Karpas-422 (cell line): ENCODE results near the gene MSANTD2. TPM values are rescaled to one million over a fixed set of nuclear protein-coding genes. Genes with fewer than 3 reads are reported as not detected.

Source experiments
- DNase-seq: peaks from one replicate; pipeline ENCODE4 v3.0.0-alpha.2; 2015
- H2AFZ ChIP-seq: fragments of 200-600 bp; sonication (generic); 2 replicates; pipeline ENCODE4 v1.6.1; 2014; ENCODE audit warnings: antibody characterized with exemption, low read length, mixed read lengths
- H3K27ac ChIP-seq: fragments of 200-600 bp; sonication (generic); 2 replicates; pipeline ENCODE4 v1.5.1; 2014; ENCODE audit warnings: mild to moderate bottlenecking, low read length, moderate library complexity
- H3K27me3 ChIP-seq: fragments of 200-600 bp; sonication (generic); 2 replicates; pipeline ENCODE4 v1.6.1; 2014; ENCODE audit warnings: low read length, mixed read lengths
- H3K36me3 ChIP-seq: fragments of 200-600 bp; sonication (generic); 2 replicates; pipeline ENCODE4 v1.6.1; 2014; ENCODE audit warnings: low read length, mixed read lengths; ENCODE audit not compliant: insufficient read depth
- H3K4me1 ChIP-seq: fragments of 200-600 bp; sonication (generic); 2 replicates; pipeline ENCODE4 v1.6.1; 2014; ENCODE audit warnings: mild to moderate bottlenecking, low read length, mixed read lengths
- H3K4me2 ChIP-seq: fragments of 200-600 bp; sonication (generic); 2 replicates; pipeline ENCODE4 v1.6.1; 2014; ENCODE audit warnings: low read length, low read depth, mild to moderate bottlenecking; ENCODE audit not compliant: poor library complexity, severe bottlenecking
- H3K4me3 ChIP-seq: fragments of 200-600 bp; sonication (generic); 2 replicates; pipeline ENCODE4 v1.5.1; 2014; ENCODE audit warnings: mild to moderate bottlenecking, antibody characterized with exemption, low read length, mixed read lengths
- H3K79me2 ChIP-seq: fragments of 200-600 bp; sonication (generic); 2 replicates; pipeline ENCODE4 v1.6.1; 2014; ENCODE audit warnings: mild to moderate bottlenecking, low read length, mixed read lengths
- H3K9ac ChIP-seq: fragments of 200-600 bp; sonication (generic); 2 replicates; pipeline ENCODE4 v1.6.0; 2014; ENCODE audit warnings: low read length
- H3K9me2 ChIP-seq: fragments of 200-600 bp; sonication (generic), shearing (Covaris generic); replicated peaks from 2 replicates; pipeline ENCODE4 v1.6.0; 2014; ENCODE audit warnings: mild to moderate bottlenecking, low read length, moderate library complexity; ENCODE audit not compliant: insufficient read depth
- H3K9me3 ChIP-seq: fragments of 300-700, 200-600 bp; sonication (generic); 2 replicates; pipeline ENCODE4 v1.6.1; 2014; ENCODE audit warnings: low read length, mixed read lengths
- H4K20me1 ChIP-seq: fragments of 200-600 bp; sonication (generic); 2 replicates; pipeline ENCODE4 v1.6.1; 2014; ENCODE audit warnings: mild to moderate bottlenecking, antibody characterized with exemption, low read length, low read depth; ENCODE audit not compliant: insufficient read depth
- total RNA-seq: library from RNA; depleted of rRNA; stranded (reverse); fragments of >200 nt; shearing (Covaris generic); gene quantifications from 2 replicates; pipeline ENCODE4 v1.2.3, GENCODE V29; 2014; ENCODE audit warnings: low replicate concordance; rRNA removed

MSANTD2 gene
- 5.2 and 7.6 TPM in 2 replicates for total RNA-seq

DNA sequence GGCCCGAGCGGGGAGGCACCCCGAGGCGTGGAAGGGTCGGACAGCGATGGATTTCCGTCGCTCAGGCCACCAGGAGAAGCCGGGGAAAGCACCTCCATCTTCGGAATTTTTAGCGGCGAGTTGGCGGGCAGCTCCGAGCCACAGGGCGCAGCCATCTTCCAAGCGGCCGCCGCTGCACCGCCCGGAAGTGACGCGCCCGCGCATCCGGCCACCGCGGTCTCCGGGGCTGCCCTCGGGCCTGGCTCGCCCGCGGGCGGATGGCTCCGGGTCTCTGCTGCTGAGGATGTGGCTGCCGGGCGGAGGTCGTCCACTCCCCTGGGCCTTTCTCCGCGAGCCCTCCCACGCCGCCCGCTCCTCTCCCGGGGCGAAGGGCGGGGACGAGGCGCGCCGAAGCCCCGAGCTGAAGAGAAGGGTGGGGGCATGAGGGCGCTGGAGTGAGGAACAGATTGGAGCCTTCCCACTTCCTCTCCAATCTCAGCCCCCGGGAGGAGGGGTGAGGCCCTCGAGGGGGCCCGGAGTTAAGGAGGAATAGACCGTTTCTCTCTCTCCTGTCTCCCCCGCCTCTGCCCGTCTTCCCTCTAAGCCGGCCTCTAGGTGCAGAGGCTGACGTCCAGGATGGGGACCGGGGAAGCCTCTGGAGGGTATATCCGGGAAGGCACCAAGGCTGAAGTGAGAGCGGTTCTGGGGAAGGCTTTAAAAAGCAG is at the start of gene MSANTD2:
MSANTD2 (minus strand) TSS at position 181 of the 704 bp plus-strand sequence; CDS start at position 155, 26 bp downstream.
- H3K36me3 ChIP-seq = no peaks in the 10 kb centered on the region
- no peaks in the 10 kb centered on the region for H3K27me3 ChIP-seq
- H3K9me2 ChIP-seq = no peaks in the 10 kb centered on the region
- peaks cover 14% of the 10 kb centered on the region for H3K4me1 ChIP-seq
- peak within 1 kb of the TSS; percentile 86 for H3K4me2 ChIP-seq
- H3K79me2 ChIP-seq = peaks cover 9% of the 10 kb centered on the region; the same call in 1 of the 2 replicates
- no peak within 1 kb of the TSS for H3K27ac ChIP-seq
- H4K20me1 ChIP-seq = peaks cover 14% of the 10 kb centered on the region; the same call in 1 of the 2 replicates
- DNase-seq = peak; percentile 77
- no peaks in the 10 kb centered on the region for H3K9me3 ChIP-seq
- H3K4me3 ChIP-seq = peak within 1 kb of the TSS; percentile 78
- peak within 1 kb of the TSS; percentile 76 for H3K9ac ChIP-seq
- peak within 1 kb of the TSS; percentile 75; the same call in 1 of the 2 replicates for H2AFZ ChIP-seq

DNA sequence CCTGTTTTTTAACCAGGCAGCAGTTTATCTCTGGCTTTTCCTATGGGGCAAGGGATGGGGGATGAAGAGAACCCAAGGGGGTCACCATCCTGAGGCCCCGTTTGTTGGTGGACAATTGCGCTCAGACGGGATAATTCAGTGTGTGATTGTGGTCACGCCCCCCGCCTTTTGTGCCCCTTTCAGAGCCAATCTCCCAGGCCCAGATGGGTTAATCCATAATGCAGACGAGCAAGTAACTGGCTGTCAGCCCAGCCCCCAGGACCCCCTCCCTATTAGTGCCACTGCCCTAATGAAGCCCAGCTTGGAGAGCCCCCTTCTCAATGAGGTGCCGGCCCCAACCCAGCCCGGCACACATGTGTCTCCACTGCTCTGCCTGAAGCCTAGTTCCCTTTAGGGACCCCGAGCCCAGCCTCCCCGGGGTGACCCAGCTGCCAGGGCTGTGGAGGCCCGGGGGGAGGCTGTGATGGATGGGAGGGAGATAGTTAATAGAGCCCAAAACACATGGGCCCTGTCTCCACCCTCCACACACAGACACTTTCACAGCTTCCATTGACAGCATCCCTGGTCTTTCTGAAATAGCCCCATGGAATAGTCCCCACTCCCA is 46.0 kb upstream of the MSANTD2 start:
- Histone ChIP-seq H4K20me1 (no peaks in the 10 kb centered on the region), H3K9me2 (no peaks in the 10 kb centered on the region), H3K9me3 (no peaks in the 10 kb centered on the region), H3K4me2 (no peak overlapping the region), H3K27ac (no peak overlapping the region), H3K27me3 (no peaks in the 10 kb centered on the region), H3K4me1 (no peaks in the 10 kb centered on the region), H2AFZ (no peak overlapping the region), H3K4me3 (no peak overlapping the region), H3K79me2 (no peaks in the 10 kb centered on the region), H3K9ac (no peak overlapping the region), H3K36me3 (no peaks in the 10 kb centered on the region)
- DNase-seq = no peak

DNA sequence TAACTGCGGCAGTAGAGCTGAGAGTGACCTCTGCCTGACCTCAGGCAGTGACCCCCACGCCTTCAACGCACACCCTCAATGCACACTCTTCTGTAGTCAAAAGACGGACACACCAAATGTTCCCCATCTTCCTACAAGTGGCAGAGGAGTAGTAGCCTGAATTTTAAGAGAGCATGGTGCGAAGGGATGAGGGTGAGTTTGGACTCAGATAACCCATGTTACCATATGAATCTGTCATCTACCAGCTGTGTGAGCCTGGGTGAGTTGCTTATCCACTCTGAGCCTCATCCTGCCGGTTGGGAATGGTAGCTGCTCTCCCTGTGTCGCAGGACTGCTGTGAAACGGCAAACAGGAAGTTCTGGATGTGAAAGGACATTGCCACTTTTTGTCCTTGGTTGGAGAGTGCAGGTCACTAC is 44.5 kb upstream of the MSANTD2 start:
- Histone ChIP-seq H3K4me3 (no peak overlapping the region), H3K4me1 (no peaks in the 10 kb centered on the region), H3K4me2 (no peak overlapping the region), H3K9me2 (no peaks in the 10 kb centered on the region), H4K20me1 (no peaks in the 10 kb centered on the region), H3K27ac (no peak overlapping the region), H3K36me3 (no peaks in the 10 kb centered on the region), H3K79me2 (no peaks in the 10 kb centered on the region), H3K27me3 (no peaks in the 10 kb centered on the region), H2AFZ (no peak overlapping the region), H3K9me3 (no peaks in the 10 kb centered on the region), H3K9ac (no peak overlapping the region)
- DNase-seq = no peak

DNA sequence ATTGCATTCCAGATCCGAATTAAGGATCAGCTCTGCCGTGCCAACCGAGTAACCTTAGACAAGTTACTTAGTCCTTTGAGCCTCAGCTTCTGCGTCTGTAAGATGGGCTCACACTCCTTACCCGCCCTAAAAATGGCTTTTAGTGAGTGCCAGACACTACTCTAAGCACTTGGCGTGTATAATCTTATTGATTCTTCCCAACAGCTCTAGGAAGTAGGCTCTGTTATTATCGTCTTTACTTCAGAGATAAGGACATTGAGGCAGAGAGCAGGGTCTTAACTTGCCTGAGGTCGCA is 43.4 kb upstream of the MSANTD2 start:
- H4K20me1 ChIP-seq = no peaks in the 10 kb centered on the region
- H3K27me3 ChIP-seq = no peaks in the 10 kb centered on the region
- no peak overlapping the region for H2AFZ ChIP-seq
- no peaks in the 10 kb centered on the region for H3K79me2 ChIP-seq
- no peaks in the 10 kb centered on the region for H3K9me3 ChIP-seq
- H3K4me1 ChIP-seq = no peaks in the 10 kb centered on the region
- no peak overlapping the region for H3K4me3 ChIP-seq
- H3K4me2 ChIP-seq = no peak overlapping the region
- H3K27ac ChIP-seq = no peak overlapping the region
- DNase-seq = no peak
- H3K9me2 ChIP-seq = no peaks in the 10 kb centered on the region
- H3K9ac ChIP-seq = no peak overlapping the region
- no peaks in the 10 kb centered on the region for H3K36me3 ChIP-seq

- Histone ChIP-seq H3K79me2 (no peaks in the 10 kb centered on the region), H2AFZ (no peak overlapping the region), H3K4me2 (no peak overlapping the region), H3K4me1 (no peaks in the 10 kb centered on the region), H3K9ac (no peak overlapping the region), H3K9me3 (no peaks in the 10 kb centered on the region), H3K27ac (no peak overlapping the region), H3K36me3 (no peaks in the 10 kb centered on the region), H4K20me1 (no peaks in the 10 kb centered on the region), H3K4me3 (no peak overlapping the region), H3K9me2 (no peaks in the 10 kb centered on the region), H3K27me3 (no peaks in the 10 kb centered on the region)
- DNase-seq = no peak
Observed at GRCh38 chr11:124842305-124842704, 42.1 kb upstream of the MSANTD2 start.

- Histone ChIP-seq H4K20me1 (no peaks in the 10 kb centered on the region), H3K4me1 (no peaks in the 10 kb centered on the region), H3K4me2 (no peak overlapping the region), H3K4me3 (no peak overlapping the region), H3K79me2 (no peaks in the 10 kb centered on the region), H3K36me3 (no peaks in the 10 kb centered on the region), H3K9me2 (no peaks in the 10 kb centered on the region), H3K27ac (no peak overlapping the region), H3K9ac (no peak overlapping the region), H3K27me3 (no peaks in the 10 kb centered on the region), H2AFZ (no peak overlapping the region), H3K9me3 (no peaks in the 10 kb centered on the region)
- no peak for DNase-seq
Observed at GRCh38 chr11:124841840-124842239, 41.6 kb upstream of the MSANTD2 start.

DNA sequence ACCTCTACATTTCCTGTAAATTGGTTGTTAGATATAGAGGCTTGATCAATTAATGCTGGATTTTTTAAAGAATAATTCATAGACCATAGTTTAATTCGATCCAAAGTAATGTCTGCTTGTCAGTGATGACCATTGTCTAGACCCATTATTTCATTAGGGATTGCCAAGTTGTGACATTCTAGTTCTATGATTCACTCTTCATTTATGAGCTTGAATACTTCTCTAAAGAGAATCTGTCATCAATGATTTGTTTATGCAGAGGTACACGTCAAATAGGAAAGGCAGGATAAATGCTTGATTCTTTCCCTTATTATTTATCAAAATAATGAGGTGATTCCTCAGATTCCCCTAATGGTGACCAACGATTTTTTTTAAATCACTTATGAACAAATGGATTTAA is 41.0 kb upstream of the MSANTD2 start:
- no peaks in the 10 kb centered on the region for H3K27me3 ChIP-seq
- no peaks in the 10 kb centered on the region for H3K4me1 ChIP-seq
- no peaks in the 10 kb centered on the region for H3K9me2 ChIP-seq
- no peak overlapping the region for H3K4me3 ChIP-seq
- no peak overlapping the region for H3K27ac ChIP-seq
- no peak for DNase-seq
- no peaks in the 10 kb centered on the region for H3K79me2 ChIP-seq
- H3K36me3 ChIP-seq = no peaks in the 10 kb centered on the region
- no peak overlapping the region for H2AFZ ChIP-seq
- H3K9me3 ChIP-seq = no peaks in the 10 kb centered on the region
- no peak overlapping the region for H3K9ac ChIP-seq
- no peaks in the 10 kb centered on the region for H4K20me1 ChIP-seq
- H3K4me2 ChIP-seq = no peak overlapping the region

DNA sequence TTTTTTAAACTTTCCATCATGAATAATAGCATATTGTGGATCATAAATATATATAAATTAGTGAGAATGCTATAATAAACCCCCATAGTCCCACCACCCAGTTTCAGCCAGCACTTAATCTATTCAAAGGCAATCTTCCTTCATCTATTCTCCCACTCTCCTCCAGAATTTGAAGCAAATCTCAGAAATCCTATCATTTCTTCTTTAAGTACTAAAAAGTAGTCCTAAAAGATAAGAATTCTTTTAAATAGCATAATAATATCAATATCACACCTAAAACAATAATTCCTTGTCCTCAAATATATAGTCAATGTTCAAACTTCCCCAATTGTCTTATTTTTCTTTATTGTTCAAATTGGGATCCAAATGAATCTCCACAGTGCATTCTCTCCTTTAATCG is 40.5 kb upstream of the MSANTD2 start:
- no peak overlapping the region for H3K9ac ChIP-seq
- H4K20me1 ChIP-seq = no peaks in the 10 kb centered on the region
- no peak overlapping the region for H3K4me3 ChIP-seq
- no peaks in the 10 kb centered on the region for H3K9me3 ChIP-seq
- no peak overlapping the region for H2AFZ ChIP-seq
- no peak for DNase-seq
- H3K4me1 ChIP-seq = no peaks in the 10 kb centered on the region
- H3K36me3 ChIP-seq = no peaks in the 10 kb centered on the region
- no peaks in the 10 kb centered on the region for H3K27me3 ChIP-seq
- H3K4me2 ChIP-seq = no peak overlapping the region
- H3K27ac ChIP-seq = no peak overlapping the region
- H3K79me2 ChIP-seq = no peaks in the 10 kb centered on the region
- no peaks in the 10 kb centered on the region for H3K9me2 ChIP-seq
